C4-2B (cell line): Measurements from ENCODE around the gene VASN.

ENCODE experiments used
- H3K27ac ChIP-seq: fragments of 450-650 bp; 2 replicates; pipeline ENCODE4 v1.5.1; 2017
- ZFX ChIP-seq: fragments of 450-650 bp; IDR thresholded peaks from 2 replicates; pipeline ENCODE4 v1.6.1; 2017
- TF ChIP-seq, protein P1 (sequence below): fragments of 450-650 bp; conservative IDR thresholded peaks from 2 replicates; pipeline ENCODE4 v1.5.1; 2017; ENCODE audit warnings: mild to moderate bottlenecking

The VASN gene

DNA sequence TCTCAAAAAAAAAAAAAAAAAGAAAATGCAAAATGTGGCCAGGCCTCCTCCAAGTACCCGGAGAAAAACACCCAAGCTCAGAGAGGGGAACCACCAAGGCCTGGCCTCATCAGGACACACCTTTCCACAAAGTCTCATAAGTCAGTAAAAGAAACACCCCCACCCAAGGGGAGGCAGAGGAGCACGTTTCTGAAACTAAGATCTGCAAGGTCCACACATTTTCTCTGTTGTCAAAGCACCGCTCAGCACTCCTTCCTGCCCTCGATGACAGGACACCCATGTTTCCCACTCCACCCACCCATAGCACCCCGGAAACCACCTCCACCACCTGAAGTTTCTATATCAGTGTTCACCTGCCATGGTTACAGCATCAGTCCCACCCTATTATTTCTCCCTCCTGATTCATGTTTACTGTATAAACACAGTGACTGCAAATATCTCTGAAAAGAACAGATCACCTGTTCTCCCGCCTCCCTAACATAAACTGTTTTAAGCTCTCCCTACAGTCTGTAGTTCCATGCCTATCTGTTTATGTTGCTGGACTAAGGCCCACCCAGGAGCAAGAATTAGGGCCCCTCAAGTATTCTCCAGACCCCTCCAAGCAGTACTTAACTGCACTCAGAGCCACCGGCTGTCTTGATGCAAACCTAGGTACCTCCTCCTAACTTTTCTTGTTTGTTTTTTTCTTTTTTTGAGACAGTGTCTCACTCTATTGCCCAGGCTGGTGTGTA lies 42.7 kb downstream of the VASN start:
- TF ChIP-seq ZFX = no peak
- TF ChIP-seq, protein P1, sequence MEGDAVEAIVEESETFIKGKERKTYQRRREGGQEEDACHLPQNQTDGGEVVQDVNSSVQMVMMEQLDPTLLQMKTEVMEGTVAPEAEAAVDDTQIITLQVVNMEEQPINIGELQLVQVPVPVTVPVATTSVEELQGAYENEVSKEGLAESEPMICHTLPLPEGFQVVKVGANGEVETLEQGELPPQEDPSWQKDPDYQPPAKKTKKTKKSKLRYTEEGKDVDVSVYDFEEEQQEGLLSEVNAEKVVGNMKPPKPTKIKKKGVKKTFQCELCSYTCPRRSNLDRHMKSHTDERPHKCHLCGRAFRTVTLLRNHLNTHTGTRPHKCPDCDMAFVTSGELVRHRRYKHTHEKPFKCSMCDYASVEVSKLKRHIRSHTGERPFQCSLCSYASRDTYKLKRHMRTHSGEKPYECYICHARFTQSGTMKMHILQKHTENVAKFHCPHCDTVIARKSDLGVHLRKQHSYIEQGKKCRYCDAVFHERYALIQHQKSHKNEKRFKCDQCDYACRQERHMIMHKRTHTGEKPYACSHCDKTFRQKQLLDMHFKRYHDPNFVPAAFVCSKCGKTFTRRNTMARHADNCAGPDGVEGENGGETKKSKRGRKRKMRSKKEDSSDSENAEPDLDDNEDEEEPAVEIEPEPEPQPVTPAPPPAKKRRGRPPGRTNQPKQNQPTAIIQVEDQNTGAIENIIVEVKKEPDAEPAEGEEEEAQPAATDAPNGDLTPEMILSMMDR = no peak
- no peak overlapping the region for H3K27ac ChIP-seq

DNA sequence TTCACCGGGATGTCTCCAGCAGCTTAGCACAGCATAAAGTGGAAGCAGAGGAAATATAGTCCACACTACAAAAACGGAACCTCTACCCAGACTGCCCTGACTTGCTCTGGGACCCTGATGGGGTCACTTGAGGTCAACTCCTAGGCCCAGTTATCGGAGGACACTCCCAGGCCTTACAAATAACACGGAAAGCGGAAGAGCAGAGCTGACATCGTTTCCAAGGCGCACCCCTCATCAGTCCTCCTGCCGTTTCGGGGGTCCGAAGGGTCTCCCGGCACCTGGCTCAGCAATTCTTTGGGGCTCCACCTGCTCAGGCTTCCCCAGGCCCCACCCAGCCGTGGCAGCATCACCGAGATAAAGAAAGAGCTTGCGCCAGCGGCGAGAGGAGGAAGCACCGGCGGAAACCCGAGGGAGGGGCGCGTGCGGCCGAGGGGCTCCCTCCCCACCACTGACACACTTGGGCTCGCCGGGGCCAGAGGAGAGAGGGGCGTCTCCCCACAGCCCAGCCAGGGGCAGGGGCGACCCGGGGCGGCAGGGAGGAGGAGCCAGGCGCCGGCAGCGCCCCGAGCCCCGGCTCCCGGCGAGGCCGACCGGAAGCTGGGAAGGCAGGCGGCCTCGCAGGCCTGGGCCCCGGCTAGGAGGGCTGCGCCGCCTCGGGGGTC lies 44.0 kb downstream of the VASN start:
- TF ChIP-seq, protein P1 = no peak
- peak; percentile 55; the same call in 1 of the 2 replicates for TF ChIP-seq ZFX
- H3K27ac ChIP-seq = peak overlapping the region; percentile 85

DNA sequence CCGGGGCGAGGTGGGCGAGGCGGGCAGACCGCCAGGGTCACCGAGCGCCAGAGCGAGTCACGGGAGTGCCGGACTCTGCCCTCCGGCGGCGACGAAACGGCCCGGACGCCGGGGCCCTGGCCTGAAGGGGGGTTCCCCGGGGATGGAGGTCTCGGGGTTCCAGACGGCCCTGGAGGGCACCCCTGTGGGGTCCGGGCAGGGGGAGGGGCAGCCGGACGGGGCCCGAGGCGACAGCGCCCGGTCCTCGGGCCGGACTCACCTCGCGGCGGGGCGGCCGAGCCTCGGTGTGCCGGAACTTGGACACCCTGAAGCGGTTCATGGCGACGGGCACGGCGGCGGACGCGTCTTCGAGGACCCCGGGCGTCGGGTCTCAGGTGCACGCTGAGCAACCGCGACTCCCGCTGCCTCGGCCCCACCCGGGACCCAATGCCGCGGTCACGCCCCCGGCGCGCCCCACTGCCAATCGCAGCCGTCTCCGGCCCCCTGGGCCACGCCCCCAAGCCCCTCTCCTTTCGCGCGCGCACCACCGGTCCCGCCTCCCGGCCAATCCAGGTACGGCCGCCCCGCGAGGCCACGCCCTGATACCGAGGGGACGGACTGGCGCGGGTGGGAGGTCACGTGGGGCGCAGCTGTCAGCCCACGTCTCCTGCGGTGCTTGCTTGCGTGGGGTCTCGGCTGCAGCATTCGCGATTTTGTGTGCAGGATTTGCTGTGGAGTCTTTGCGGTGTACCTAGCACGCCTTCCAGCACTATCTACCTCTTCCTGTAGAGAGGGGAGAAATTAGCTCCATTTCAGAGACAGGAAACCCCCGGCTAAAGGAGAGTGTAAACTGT lies 44.8 kb downstream of the VASN start, which contains the start of gene CORO7:
Gene CORO7 (minus strand): TSS at position 397 of the 833 bp plus-strand sequence. CDS start 78 bp downstream, at position 319.
- TF ChIP-seq, protein P1 = no peak
- 0 out of 2 replicates have a peak, but pooled peaks have one; percentile 13 for TF ChIP-seq ZFX
- H3K27ac ChIP-seq = peak within 1 kb of the TSS; percentile 85

DNA sequence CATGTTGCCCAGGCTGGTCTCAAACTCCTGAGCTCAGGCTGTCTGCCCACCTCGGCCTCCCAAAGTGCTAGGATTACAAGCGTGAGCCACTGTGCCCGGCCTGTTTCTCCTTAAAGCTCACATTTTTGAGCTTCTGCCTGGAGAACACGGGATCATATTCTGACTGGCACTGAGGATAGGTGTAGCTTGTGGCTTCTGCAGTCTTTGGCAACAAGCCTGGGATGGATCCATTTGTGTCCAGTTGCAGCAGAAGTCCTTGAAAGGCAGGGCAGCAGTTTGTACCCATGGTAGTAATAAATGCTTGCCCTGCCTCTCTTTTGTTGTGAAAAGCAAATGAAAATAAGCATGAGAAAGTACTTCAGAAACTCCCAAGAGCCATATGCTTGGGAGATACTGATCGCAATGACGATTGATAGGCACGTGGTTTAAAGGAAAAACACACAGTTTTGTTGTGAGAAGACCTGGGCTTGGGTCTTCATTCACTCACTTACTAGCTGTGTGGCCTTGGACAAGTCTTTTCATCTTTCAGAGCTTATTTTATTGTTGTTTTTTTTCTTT lies 47.8 kb downstream of the VASN start:
- TF ChIP-seq ZFX = no peak
- TF ChIP-seq, protein P1 = no peak
- H3K27ac ChIP-seq = no peak overlapping the region

DNA sequence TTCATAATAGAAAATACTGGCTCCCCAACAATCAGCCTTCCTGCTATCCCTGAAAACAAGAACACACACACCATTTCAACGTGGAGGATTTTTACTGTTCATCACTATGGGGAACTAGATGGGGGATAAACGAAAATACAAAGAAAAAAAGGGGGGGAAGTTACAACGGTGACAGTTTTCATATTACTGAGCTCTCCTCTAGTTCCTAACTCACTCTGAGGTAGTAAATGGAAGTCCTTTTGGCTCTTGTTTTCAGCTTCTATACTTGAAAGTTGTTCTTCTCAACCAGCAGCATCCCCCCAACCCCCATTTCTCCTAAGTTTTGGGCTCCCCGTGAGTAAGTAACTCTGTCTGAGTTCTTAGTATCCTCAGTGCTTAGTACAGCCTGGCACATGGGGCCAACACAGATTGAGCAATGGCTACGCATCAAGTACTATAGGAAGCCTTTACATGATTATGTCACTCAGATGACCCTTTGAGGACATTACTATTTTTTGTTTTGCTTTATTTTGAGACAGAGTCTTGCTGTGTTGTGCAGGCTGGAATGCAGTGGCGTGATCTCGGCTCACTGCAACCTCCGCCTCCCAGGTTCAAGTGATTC lies 49.0 kb downstream of the VASN start:
- no peak overlapping the region for H3K27ac ChIP-seq
- TF ChIP-seq, protein P1 = no peak
- TF ChIP-seq ZFX = no peak

DNA sequence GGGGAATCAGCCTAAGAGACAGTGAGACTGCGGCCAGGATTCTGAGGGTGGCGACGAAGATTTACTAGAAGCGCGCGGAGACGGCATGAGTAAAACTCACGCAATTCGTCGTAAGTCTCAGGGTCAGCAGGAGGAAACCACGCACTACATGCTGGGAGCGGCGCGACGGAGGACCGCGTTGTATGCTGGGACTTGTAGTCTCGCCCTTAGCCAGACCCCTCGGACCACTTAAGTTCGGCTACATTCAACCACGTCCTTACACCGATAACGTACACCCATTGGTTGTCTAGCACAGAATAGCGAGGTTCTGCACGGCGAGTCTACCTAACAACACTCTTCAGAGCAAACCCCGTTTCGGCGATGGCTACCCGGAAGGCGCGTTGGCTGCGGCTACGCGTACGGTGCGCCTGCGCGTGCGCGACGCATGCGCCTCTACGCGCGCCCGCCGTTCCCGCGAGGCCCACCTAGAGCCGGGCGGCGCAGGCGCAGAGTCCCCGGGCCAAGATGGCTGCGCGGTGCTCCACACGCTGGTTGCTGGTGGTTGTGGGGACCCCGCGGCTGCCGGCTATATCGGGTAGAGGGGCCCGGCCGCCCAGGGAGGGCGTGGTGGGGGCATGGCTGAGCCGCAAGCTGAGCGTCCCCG lies 53.9 kb downstream of the VASN start, which contains the start of gene DNAJA3:
Gene DNAJA3 (plus strand): TSS at position 491 of the 643 bp plus-strand sequence. CDS start 14 bp downstream, at position 505.
- TF ChIP-seq, protein P1 = no peak
- no peak for TF ChIP-seq ZFX
- H3K27ac ChIP-seq = peak within 1 kb of the TSS; percentile 94
